DMS 273 treated with DMSO at 0.1 percent for 48 hours (cell line): ENCODE results near the gene LTB.
"Not testable (repeated sequence)": the region's sequence is repeated elsewhere in the genome, so short reads cannot be mapped to it uniquely, and the experiment has no call there.

ENCODE experiments used
- DNase-seq: peaks from one replicate; lab custom pipeline; 2025; lab: John Stamatoyannopoulos, UW

LTB gene

GRCh38 chr6:31609519-31610406 is 27.5 kb upstream of the LTB start:
- no peak for DNase-seq

GRCh38 chr6:31607317-31607716 is 25.1 kb upstream of the LTB start:
- no peak for DNase-seq

GRCh38 chr6:31597006-31597405 is 14.8 kb upstream of the LTB start:
- no peak for DNase-seq

GRCh38 chr6:31592396-31592771 is 10.2 kb upstream of the LTB start:
- DNase-seq: no peak

- DNase-seq: not testable (repeated sequence)
Measured at GRCh38 chr6:31590691-31591090, 8.5 kb upstream of the LTB start.

GRCh38 chr6:31588871-31589650 is 6.8 kb upstream of the LTB start:
- no peak for DNase-seq

GRCh38 chr6:31587791-31588777 is 5.9 kb upstream of the LTB start:
- DNase-seq: no peak

GRCh38 chr6:31586599-31587281 is 4.5 kb upstream of the LTB start:
- no peak for DNase-seq

- no peak for DNase-seq
Measured at GRCh38 chr6:31586008-31586407, 3.8 kb upstream of the LTB start, which contains the start of gene LST1. LST1 (plus strand) TSS chr6:31586277; CDS start chr6:31587300, 1,023 bp downstream.

GRCh38 chr6:31585491-31585890 is 3.3 kb upstream of the LTB start:
- DNase-seq: no peak

GRCh38 chr6:31581434-31582229 is 592 bp downstream of the LTB start:
- no peak for DNase-seq

- DNase-seq: peak; percentile 19
Measured at GRCh38 chr6:31580807-31581433, 1.3 kb downstream of the LTB start.

GRCh38 chr6:31580438-31580740 is 1.8 kb downstream of the LTB start:
- DNase-seq: no peak

- DNase-seq: no peak
Measured at GRCh38 chr6:31579546-31580437, 2.4 kb downstream of the LTB start.

- no peak for DNase-seq
Measured at GRCh38 chr6:31579119-31579505, 3.1 kb downstream of the LTB start.

GRCh38 chr6:31578184-31579118 is 3.8 kb downstream of the LTB start:
- no peak for DNase-seq

GRCh38 chr6:31577579-31577966 is 4.7 kb downstream of the LTB start:
- DNase-seq: no peak
